ENCODE results near the gene CPB2.

The CPB2 gene

GRCh38 chr13:46104868-46105267 is at the start of gene CPB2:
CPB2 (minus strand) TSS chr13:46105033; CDS start chr13:46105009, 24 bp downstream.
- no peak within 1 kb of the TSS for H3K4me3 ChIP-seq (ENCODE audit: low read depth, low read length)
- DNase-seq (ENCODE audit: low read depth): no peak
- TF ChIP-seq CTCF (IDR thresholded peaks at IDR 0.05; ENCODE audit: low read depth, low read length) (no peak), POLR2A (IDR thresholded peaks at IDR 0.05; ENCODE audit: extremely low read depth, insufficient read length) (no peak), MAX (IDR thresholded peaks at IDR 0.05; ENCODE audit: low read depth, low read length) (no peak), MYC (IDR thresholded peaks at IDR 0.05; ENCODE audit: low read depth, low read length) (no peak)

- no peak for DNase-seq (ENCODE audit: low read depth)
- TF ChIP-seq CTCF (IDR thresholded peaks at IDR 0.05; ENCODE audit: low read depth, low read length): no peak
- TF ChIP-seq MYC (IDR thresholded peaks at IDR 0.05; ENCODE audit: low read depth, low read length): no peak
- no peak for TF ChIP-seq MAX (IDR thresholded peaks at IDR 0.05; ENCODE audit: low read depth, low read length)
- TF ChIP-seq POLR2A (IDR thresholded peaks at IDR 0.05; ENCODE audit: extremely low read depth, insufficient read length): no peak
- H3K4me3 ChIP-seq (ENCODE audit: low read depth, low read length): no peak overlapping the region
These were observed 49.4 kb upstream of the CPB2 start for GRCh38 chr13:46154136-46154801.

- H3K4me3 ChIP-seq (ENCODE audit: low read depth, low read length): no peak overlapping the region
- DNase-seq (ENCODE audit: low read depth): no peak
- TF ChIP-seq CTCF (IDR thresholded peaks at IDR 0.05; ENCODE audit: low read depth, low read length) (no peak), POLR2A (IDR thresholded peaks at IDR 0.05; ENCODE audit: extremely low read depth, insufficient read length) (no peak), MAX (IDR thresholded peaks at IDR 0.05; ENCODE audit: low read depth, low read length) (no peak), MYC (IDR thresholded peaks at IDR 0.05; ENCODE audit: low read depth, low read length) (no peak)
These were observed 47.9 kb upstream of the CPB2 start for GRCh38 chr13:46152627-46153328.

- H3K4me3 ChIP-seq (ENCODE audit: low read depth, low read length): no peak overlapping the region
- no peak for TF ChIP-seq MAX (IDR thresholded peaks at IDR 0.05; ENCODE audit: low read depth, low read length)
- TF ChIP-seq CTCF (IDR thresholded peaks at IDR 0.05; ENCODE audit: low read depth, low read length): no peak
- TF ChIP-seq POLR2A (IDR thresholded peaks at IDR 0.05; ENCODE audit: extremely low read depth, insufficient read length): no peak
- no peak for TF ChIP-seq MYC (IDR thresholded peaks at IDR 0.05; ENCODE audit: low read depth, low read length)
- DNase-seq (ENCODE audit: low read depth): no peak
These were observed 45.4 kb upstream of the CPB2 start for GRCh38 chr13:46150134-46150693.

- DNase-seq (ENCODE audit: low read depth): no peak
- H3K4me3 ChIP-seq (ENCODE audit: low read depth, low read length): no peak overlapping the region
- TF ChIP-seq CTCF (IDR thresholded peaks at IDR 0.05; ENCODE audit: low read depth, low read length): no peak
- no peak for TF ChIP-seq MYC (IDR thresholded peaks at IDR 0.05; ENCODE audit: low read depth, low read length)
- no peak for TF ChIP-seq MAX (IDR thresholded peaks at IDR 0.05; ENCODE audit: low read depth, low read length)
- no peak for TF ChIP-seq POLR2A (IDR thresholded peaks at IDR 0.05; ENCODE audit: extremely low read depth, insufficient read length)
These were observed 44.7 kb upstream of the CPB2 start for GRCh38 chr13:46149272-46150133.
